HepG2 (cell line): ENCODE measurements around the gene LYRM1. TPM values are rescaled to one million over a fixed set of nuclear protein-coding genes. Genes with fewer than 3 reads are reported as not detected.
A peak's percentile ranks its signal among the peaks of the same experiment; 100 is the strongest.

Experiments
- PRPF4 ChIP-seq: fragments of 200-400 bp; formaldehyde crosslinking; IDR thresholded peaks from 2 replicates; pipeline ENCODE4 v1.6.1; 2016; ENCODE audit warnings: low read length, low read depth; ENCODE audit not compliant: poor library complexity, severe bottlenecking
- RARA ChIP-seq: IDR thresholded peaks from 2 replicates; pipeline ENCODE4 v1.6.1; 2016; ENCODE audit warnings: missing genetic modification reagents, missing compliant biosample characterization
- SAP130 ChIP-seq: IDR thresholded peaks from 2 replicates; pipeline ENCODE4 v1.6.1; 2016; ENCODE audit warnings: low read depth
- SIX4 ChIP-seq: sonication (generic); formaldehyde crosslinking; IDR thresholded peaks from 2 replicates; pipeline ENCODE4 v1.4.0; 2020; ENCODE audit warnings: missing genetic modification reagents
- TRIM24 ChIP-seq: sonication (generic); formaldehyde crosslinking; IDR thresholded peaks from 2 replicates; pipeline ENCODE4 v1.8.0; 2022; ENCODE audit warnings: mild to moderate bottlenecking, missing genetic modification reagents
- ZNF224 ChIP-seq: sonication (generic); formaldehyde crosslinking; IDR thresholded peaks from 2 replicates; pipeline ENCODE4 v1.5.0; 2020; ENCODE audit warnings: mild to moderate bottlenecking, missing genetic modification reagents
- ZNF652 ChIP-seq: IDR thresholded peaks from 2 replicates; pipeline ENCODE4 v1.6.1; 2016; ENCODE audit warnings: low read depth, borderline replicate concordance
- polyA plus RNA-seq, 8 experiments: library from polyadenylated mRNA; depleted of rRNA in 3 of 8; stranded (reverse) in 7 of 8; unstranded in 1 of 8; fragments of >200 nt; fragmentation: Illumina TruSeq in 4 of 8; extraction: Trizol in 4 of 8; gene quantifications; 2 replicates each; pipeline versions ENCODE4 v1.2.1 to v1.2.3, GENCODE V29; 2011 to 2016; ENCODE audit warnings: low read depth in 4 of 8, missing spikeins in 1 of 8, mixed read lengths in 1 of 8; ENCODE audit not compliant: insufficient read depth in 1 of 8
- total RNA-seq, 5 experiments: library from RNA; depleted of rRNA; stranded (reverse); fragments of >200 nt; fragmentation: Illumina TruSeq; extraction: Trizol; gene quantifications; 2 replicates each; pipeline ENCODE4 v1.2.3, GENCODE V29; 2016; ENCODE audit warnings: low read depth in 1 of 5
- TF ChIP-seq, protein P1 (sequence below): sonication (generic); formaldehyde crosslinking; IDR thresholded peaks from 2 replicates; pipeline ENCODE4 v1.5.1; 2020; ENCODE audit warnings: missing genetic modification reagents, mild to moderate bottlenecking, borderline replicate concordance
- TF ChIP-seq, protein P2 (sequence below): sonication (generic); formaldehyde crosslinking; IDR thresholded peaks from 2 replicates; pipeline ENCODE4 v1.4.0; 2020; ENCODE audit warnings: low read depth, missing genetic modification reagents
- TF ChIP-seq, protein P3 (sequence below): sonication (generic); formaldehyde crosslinking; conservative IDR thresholded peaks from 2 replicates; pipeline ENCODE4 v1.4.0; 2020; ENCODE audit warnings: missing genetic modification reagents
- TF ChIP-seq, protein P4 (sequence below): sonication (generic); formaldehyde crosslinking; IDR thresholded peaks from 2 replicates; pipeline ENCODE4 v1.9.0; 2022; ENCODE audit warnings: low read depth, missing genetic modification reagents
- TF ChIP-seq, protein P5 (sequence below): sonication (generic); formaldehyde crosslinking; IDR thresholded peaks from 2 replicates; pipeline ENCODE4 v1.4.0; 2020; ENCODE audit warnings: missing genetic modification reagents
- TF ChIP-seq, protein P6 (sequence below): sonication (generic); formaldehyde crosslinking; IDR thresholded peaks from 2 replicates; pipeline ENCODE4 v1.4.0; 2020; ENCODE audit warnings: missing genetic modification reagents

Gene LYRM1
- total and polyA plus RNA-seq, 2 of the 13 experiments (the other 11 are each of a cell fraction or from before 2014, with no cell fraction given) = 59.2 to 82.6 TPM

DNA sequence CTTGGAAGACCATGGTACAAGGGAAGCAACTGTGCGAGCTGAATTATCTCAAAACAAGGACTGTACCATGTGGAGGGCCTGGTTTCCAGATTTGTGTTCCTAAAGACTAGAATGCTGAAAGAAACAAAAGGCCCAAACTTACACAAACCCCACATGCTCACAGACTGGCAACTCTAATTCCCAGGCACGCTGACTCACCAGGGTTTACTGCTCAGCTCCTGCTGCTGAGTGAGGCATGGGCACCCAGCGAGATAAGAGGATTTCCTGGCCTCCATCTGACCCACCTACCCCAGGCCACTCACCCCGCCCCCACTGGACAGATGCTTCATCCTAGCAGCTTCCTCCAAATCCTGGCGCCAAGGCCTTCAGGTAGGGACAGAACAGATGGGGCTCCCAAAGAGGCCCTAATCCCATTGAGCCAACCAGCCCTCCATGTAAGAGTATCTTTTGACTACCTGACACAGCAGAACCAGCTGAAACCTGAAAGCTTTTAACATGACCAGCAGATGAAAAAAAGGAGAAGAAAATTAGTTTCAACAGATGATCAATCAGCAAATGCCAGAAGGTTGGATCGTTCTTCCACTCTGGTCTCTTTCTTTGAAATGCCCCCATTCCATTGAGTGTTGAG, 34.3 kb upstream of the LYRM1 start (continued):
- TF ChIP-seq, protein P1, sequence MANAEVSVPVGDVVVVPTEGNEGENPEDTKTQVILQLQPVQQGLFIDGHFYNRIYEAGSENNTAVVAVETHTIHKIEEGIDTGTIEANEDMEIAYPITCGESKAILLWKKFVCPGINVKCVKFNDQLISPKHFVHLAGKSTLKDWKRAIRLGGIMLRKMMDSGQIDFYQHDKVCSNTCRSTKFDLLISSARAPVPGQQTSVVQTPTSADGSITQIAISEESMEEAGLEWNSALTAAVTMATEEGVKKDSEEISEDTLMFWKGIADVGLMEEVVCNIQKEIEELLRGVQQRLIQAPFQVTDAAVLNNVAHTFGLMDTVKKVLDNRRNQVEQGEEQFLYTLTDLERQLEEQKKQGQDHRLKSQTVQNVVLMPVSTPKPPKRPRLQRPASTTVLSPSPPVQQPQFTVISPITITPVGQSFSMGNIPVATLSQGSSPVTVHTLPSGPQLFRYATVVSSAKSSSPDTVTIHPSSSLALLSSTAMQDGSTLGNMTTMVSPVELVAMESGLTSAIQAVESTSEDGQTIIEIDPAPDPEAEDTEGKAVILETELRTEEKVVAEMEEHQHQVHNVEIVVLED (CRISPR knock-in tag) = 0 out of 2 replicates have a peak, but pooled peaks have one; percentile 17
- TF ChIP-seq, protein P2, sequence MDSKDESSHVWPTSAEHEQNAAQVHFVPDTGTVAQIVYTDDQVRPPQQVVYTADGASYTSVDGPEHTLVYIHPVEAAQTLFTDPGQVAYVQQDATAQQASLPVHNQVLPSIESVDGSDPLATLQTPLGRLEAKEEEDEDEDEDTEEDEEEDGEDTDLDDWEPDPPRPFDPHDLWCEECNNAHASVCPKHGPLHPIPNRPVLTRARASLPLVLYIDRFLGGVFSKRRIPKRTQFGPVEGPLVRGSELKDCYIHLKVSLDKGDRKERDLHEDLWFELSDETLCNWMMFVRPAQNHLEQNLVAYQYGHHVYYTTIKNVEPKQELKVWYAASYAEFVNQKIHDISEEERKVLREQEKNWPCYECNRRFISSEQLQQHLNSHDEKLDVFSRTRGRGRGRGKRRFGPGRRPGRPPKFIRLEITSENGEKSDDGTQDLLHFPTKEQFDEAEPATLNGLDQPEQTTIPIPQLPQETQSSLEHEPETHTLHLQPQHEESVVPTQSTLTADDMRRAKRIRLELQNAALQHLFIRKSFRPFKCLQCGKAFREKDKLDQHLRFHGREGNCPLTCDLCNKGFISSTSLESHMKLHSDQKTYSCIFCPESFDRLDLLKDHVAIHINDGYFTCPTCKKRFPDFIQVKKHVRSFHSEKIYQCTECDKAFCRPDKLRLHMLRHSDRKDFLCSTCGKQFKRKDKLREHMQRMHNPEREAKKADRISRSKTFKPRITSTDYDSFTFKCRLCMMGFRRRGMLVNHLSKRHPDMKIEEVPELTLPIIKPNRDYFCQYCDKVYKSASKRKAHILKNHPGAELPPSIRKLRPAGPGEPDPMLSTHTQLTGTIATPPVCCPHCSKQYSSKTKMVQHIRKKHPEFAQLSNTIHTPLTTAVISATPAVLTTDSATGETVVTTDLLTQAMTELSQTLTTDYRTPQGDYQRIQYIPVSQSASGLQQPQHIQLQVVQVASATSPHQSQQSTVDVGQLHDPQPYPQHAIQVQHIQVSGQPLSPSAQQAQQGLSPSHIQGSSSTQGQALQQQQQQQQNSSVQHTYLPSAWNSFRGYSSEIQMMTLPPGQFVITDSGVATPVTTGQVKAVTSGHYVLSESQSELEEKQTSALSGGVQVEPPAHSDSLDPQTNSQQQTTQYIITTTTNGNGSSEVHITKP (CRISPR knock-in tag) = peak; percentile 77
- peak; percentile 34; the same call in 1 of the 2 replicates for TF ChIP-seq RARA (CRISPR knock-in tag)
- no peak for TF ChIP-seq TRIM24 (CRISPR knock-in tag)
- TF ChIP-seq, protein P3, sequence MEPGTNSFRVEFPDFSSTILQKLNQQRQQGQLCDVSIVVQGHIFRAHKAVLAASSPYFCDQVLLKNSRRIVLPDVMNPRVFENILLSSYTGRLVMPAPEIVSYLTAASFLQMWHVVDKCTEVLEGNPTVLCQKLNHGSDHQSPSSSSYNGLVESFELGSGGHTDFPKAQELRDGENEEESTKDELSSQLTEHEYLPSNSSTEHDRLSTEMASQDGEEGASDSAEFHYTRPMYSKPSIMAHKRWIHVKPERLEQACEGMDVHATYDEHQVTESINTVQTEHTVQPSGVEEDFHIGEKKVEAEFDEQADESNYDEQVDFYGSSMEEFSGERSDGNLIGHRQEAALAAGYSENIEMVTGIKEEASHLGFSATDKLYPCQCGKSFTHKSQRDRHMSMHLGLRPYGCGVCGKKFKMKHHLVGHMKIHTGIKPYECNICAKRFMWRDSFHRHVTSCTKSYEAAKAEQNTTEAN (CRISPR knock-in tag) = no peak
- peak; percentile 34 for TF ChIP-seq SAP130
- no peak for TF ChIP-seq PRPF4
- TF ChIP-seq, protein P4, sequence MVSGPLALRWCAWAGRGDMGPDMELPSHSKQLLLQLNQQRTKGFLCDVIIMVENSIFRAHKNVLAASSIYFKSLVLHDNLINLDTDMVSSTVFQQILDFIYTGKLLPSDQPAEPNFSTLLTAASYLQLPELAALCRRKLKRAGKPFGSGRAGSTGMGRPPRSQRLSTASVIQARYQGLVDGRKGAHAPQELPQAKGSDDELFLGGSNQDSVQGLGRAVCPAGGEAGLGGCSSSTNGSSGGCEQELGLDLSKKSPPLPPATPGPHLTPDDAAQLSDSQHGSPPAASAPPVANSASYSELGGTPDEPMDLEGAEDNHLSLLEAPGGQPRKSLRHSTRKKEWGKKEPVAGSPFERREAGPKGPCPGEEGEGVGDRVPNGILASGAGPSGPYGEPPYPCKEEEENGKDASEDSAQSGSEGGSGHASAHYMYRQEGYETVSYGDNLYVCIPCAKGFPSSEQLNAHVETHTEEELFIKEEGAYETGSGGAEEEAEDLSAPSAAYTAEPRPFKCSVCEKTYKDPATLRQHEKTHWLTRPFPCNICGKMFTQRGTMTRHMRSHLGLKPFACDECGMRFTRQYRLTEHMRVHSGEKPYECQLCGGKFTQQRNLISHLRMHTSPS = no peak
- TF ChIP-seq, protein P5, sequence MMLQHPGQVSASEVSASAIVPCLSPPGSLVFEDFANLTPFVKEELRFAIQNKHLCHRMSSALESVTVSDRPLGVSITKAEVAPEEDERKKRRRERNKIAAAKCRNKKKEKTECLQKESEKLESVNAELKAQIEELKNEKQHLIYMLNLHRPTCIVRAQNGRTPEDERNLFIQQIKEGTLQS (CRISPR knock-in tag) = 0 out of 2 replicates have a peak, but pooled peaks have one; percentile 10
- TF ChIP-seq ZNF652 (CRISPR knock-in tag) = 0 out of 2 replicates have a peak, but pooled peaks have one; percentile 26
- TF ChIP-seq, protein P6, sequence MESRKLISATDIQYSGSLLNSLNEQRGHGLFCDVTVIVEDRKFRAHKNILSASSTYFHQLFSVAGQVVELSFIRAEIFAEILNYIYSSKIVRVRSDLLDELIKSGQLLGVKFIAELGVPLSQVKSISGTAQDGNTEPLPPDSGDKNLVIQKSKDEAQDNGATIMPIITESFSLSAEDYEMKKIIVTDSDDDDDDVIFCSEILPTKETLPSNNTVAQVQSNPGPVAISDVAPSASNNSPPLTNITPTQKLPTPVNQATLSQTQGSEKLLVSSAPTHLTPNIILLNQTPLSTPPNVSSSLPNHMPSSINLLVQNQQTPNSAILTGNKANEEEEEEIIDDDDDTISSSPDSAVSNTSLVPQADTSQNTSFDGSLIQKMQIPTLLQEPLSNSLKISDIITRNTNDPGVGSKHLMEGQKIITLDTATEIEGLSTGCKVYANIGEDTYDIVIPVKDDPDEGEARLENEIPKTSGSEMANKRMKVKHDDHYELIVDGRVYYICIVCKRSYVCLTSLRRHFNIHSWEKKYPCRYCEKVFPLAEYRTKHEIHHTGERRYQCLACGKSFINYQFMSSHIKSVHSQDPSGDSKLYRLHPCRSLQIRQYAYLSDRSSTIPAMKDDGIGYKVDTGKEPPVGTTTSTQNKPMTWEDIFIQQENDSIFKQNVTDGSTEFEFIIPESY (CRISPR knock-in tag) = peak; percentile 44; the same call in 1 of the 2 replicates
- TF ChIP-seq ZNF224 = no peak
- TF ChIP-seq SIX4 (CRISPR knock-in tag) = no peak
